AG10803 (cell line): ENCODE results near the gene PEX5L.
"Not testable (repeated sequence)": the region's sequence is repeated elsewhere in the genome, so short reads cannot be mapped to it uniquely, and the experiment has no call there.

Experiments
- DNase-seq: peaks from one replicate; pipeline ENCODE4 v3.0.0; 2010; ENCODE audit warnings: low read depth
- H3K4me3 ChIP-seq: 2 replicates; pipeline ENCODE4 v1.5.1; 2011; ENCODE audit warnings: mild to moderate bottlenecking, low read length, control low read depth
- CTCF ChIP-seq: conservative IDR thresholded peaks from 2 replicates; pipeline ENCODE4 v1.5.1; 2011; ENCODE audit warnings: mild to moderate bottlenecking, low read length, control low read depth, inconsistent platforms

PEX5L gene

DNA sequence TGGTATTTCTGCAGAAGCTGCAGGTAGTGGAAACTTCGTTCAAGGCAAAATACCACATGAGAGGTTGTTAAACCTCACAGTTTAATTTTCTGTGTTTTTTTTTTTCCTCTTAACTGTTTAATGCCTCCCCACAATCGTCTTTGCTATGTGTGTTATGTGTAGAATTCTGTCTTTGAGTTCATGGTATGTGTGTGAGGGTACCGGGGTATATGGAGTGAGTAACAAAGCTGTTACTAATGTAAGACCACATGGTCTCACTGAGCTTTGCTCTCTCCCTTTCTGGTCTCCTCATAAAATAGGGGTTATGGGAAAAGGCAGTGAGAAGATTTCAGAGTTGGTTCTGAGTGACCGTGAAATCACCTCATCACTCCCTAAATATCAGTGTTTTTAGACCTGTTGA is 240.3 kb downstream of the PEX5L start:
- no peak for DNase-seq
- H3K4me3 ChIP-seq: no peak overlapping the region
- no peak for TF ChIP-seq CTCF

- no peak overlapping the region for H3K4me3 ChIP-seq
- no peak for DNase-seq
- TF ChIP-seq CTCF: no peak
These were observed 242.4 kb downstream of the PEX5L start for GRCh38 chr3:179794355-179794754.

DNA sequence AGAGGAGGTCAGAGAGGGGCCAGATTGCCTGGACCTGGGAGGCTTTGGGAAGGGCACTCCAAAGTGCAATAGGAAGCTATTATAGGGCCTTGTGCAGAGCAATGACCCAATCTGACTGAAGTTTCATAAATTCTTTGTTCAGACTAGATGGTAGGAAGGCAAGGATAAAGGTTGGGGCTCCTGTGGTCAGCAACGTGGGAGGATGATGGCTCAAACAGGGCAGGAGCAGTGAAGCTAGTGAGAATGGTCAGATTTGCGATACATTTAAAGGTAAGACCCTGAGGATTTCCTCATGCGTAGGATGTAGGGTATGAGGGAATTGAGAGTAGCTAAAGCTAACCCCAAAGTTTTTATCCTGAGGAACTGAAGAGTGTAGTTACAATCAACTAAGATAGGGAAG is 244.9 kb downstream of the PEX5L start:
- no peak for DNase-seq
- no peak for TF ChIP-seq CTCF
- H3K4me3 ChIP-seq: no peak overlapping the region

GRCh38 chr3:179788996-179789395 is 247.7 kb downstream of the PEX5L start:
- TF ChIP-seq CTCF: no peak

DNA sequence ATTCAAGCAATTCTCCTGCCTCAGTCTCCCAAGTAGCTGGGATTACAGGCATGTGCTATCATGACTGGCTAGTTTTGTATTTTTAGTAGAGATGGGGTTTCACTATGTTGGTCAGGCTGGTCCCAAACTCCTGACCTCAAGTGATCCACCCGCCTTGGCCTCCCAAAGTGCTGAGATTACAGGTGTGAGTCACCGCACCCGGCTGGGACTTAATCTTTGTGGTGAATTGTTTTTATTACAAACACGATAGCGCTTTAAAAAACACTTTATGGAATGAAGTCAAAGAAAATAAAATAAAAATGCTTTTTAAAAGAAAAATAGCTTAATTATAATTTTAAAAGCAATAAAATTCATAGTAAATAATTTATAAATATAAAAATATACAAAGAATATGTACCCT is 253.9 kb downstream of the PEX5L start:
- H3K4me3 ChIP-seq, DNase-seq: not testable (repeated sequence)

More at GRCh38 chr3:179788996-179789395, 247.7 kb downstream of the PEX5L start:
- no peak for DNase-seq
- no peak overlapping the region for H3K4me3 ChIP-seq

GRCh38 chr3:179775416-179776122 is 261.2 kb downstream of the PEX5L start:
- TF ChIP-seq CTCF: no peak
- DNase-seq: no peak
- H3K4me3 ChIP-seq: no peak overlapping the region

DNA sequence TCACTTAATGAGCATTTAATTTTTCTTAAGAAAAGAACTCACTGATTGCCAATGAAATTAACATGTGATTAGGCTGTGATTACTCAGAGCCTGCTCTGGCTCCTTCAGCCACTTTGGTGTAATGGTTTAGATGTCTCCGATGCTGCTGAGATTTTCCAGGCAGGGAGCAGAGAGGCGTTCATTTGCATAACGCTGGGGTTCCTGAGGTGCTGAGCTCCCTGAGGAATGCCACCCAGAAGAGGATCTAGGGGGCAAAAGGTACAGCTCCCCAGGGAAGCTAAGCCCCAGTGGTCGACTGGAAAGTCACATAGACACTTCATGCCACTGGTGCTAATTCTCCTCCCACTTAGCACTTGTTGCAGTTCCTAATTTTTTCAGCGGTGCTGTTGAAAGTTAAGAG is 264.4 kb downstream of the PEX5L start:
- TF ChIP-seq CTCF: no peak
- no peak for DNase-seq
- H3K4me3 ChIP-seq: no peak overlapping the region
